Fibroblast of the conjunctiva (primary cell): ENCODE results near the gene FJX1.

Source experiments
- DNase-seq: peaks from one replicate; pipeline ENCODE4 v3.0.0-alpha.2; 2010; ENCODE audit warnings: low read depth

FJX1 gene, protein sequence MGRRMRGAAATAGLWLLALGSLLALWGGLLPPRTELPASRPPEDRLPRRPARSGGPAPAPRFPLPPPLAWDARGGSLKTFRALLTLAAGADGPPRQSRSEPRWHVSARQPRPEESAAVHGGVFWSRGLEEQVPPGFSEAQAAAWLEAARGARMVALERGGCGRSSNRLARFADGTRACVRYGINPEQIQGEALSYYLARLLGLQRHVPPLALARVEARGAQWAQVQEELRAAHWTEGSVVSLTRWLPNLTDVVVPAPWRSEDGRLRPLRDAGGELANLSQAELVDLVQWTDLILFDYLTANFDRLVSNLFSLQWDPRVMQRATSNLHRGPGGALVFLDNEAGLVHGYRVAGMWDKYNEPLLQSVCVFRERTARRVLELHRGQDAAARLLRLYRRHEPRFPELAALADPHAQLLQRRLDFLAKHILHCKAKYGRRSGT

DNA sequence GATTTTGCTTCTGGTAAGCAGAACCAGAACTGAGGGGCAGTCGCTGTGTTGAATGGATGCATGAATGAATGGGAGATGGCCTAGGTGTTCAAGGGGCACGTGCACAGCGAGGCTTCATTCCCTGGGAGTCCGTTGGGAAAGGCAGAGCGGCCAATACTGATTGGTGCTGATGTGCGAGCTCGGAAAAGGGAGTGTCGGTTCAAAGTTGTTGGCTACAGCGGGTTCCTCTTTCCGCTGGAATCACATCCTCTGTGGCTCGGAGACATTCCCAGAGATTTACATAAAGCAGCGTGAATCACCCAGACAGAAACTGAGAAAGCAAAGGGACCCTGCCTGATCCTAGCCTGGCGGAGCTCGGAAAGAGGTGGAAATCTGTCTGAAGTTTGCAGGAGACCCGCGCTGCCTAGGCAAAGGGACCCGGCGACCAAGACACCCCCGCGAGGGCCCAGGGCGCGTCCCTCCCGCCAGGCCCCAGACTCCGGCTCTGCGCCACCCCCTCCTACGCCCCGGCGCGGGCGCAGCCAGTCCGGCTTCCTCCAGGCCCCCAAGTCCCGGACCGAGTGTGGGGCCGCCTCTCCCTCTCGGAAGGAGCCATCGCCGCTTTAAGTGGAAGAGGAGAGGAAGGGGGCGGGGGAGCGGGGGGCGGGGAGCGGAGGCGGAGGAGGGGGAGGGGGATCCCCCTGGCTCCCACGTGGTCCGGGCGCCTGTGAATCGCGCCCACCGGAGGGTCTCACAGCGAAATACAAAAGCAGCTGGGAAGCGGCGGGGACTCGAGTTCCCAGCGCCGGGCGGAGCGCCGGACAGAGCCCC lies at the start of gene FJX1:
TSS of gene FJX1 (plus strand) at position 774 of the 810 bp plus-strand sequence. CDS start 177 bp downstream, outside the sequence.
- DNase-seq: peak; percentile 75

DNA sequence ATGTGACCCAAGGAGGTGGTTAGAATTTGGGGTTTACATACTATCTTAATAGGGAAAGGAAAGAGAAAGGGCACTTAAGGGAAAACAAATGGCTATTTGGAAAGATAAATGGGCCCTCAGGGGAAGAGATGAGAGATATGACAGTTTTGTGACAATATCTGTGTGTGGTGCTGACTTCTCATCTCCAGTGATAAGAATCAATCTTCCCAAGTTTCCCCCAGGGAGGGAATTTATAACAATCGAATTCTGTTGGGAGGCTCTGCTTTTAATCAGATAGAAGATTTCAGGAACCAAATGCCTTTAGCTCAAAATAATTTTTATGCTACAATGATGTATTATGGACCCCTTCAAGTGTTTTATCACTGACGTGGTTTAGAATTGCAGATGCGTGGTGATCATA lies 46.6 kb upstream of the FJX1 start:
- no peak for DNase-seq

DNA sequence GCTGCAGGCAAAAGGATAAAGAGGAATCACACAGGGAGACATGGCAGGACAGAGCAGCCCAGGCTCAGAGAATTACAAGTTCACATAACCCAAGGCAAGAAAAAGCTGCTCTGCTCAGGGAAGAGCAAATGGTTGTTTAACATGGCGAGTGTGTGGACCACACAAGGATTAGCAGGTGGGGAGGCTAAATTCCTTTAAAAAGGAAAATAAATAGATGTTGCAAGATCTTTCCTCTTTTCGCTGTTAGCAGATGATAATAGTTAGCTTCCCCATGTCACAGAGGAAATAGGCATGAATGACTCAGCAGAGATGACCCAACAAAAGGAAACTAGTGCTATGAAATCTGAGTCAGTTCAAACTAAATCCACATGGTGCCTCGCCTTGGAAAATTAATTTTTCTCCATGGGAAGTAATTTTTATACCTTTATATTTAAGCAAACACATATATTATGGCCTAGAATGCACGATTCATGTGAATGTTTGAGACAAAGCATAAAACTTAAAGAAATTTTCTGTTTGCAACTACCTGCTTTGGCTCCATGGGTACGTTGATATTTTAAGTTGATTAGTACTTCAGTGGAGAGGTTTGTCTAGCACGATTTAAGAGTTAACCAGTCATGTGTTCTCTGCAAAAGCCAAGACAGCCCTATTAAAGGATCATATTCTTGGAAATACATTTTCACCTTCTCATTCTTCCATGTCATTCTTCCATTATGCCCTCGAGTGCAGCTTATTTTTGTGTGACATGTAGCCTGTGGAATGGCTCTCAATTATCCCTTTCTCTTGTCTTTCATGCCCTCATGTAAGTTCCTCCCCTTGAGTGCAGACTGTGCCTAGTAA lies 38.5 kb upstream of the FJX1 start:
- peak; percentile 96 for DNase-seq

DNA sequence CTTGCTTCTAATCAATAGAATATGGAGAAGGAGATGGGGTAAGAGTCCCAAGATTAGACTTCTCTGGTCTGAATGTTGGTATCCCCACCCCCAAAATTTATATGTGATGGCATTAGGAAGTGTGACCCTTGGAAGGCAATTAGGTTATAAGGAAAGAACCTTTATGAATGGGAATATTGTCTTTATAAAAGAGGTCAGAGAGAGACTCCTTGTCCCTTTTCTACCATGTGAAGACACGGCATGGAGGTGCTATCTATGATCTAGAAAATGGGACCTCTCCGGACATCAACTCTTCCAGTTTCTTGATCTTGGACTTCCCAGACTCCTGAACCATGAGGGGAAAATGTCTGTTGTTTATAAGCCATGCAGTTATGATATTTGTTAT lies 37.9 kb upstream of the FJX1 start:
- DNase-seq: no peak

DNA sequence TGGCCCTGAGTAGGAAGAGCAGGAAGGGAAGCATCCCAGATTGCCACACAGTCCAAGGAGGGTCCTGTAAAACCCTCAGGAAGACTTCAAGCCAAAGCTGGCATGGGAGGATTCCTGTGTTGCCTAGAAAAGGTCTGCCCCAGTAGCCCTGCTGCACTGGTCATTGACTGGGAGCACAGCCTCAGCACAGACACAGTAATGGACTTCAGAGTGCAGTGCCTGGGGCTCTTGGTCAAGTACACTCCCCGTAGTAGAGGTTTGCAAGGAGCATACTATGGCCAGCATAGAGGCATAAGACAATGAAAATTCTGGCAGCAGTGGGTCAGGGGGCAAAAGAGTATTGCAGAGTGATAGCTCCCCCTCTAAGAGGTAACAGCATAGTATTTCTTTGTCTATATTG lies 36.2 kb upstream of the FJX1 start:
- no peak for DNase-seq

DNA sequence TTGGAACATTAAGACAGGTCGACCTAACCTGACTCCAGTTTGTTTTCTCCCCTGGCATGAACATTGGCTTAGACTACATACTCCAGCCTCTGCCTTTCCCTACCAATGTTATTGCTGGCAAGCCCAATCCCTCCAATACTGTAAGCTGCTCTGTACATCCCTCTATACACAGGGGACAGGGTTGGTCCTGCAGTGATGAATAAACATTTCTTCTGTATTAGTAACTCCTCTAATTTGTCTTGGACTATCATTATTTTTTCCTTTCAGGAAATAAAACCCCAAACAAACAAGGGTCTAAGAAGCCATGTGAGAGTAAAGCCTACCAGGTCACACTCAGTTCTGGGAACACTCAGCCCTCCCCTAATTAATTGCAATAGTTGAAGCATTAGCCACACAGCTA lies 35.1 kb upstream of the FJX1 start:
- peak; percentile 95 for DNase-seq

DNA sequence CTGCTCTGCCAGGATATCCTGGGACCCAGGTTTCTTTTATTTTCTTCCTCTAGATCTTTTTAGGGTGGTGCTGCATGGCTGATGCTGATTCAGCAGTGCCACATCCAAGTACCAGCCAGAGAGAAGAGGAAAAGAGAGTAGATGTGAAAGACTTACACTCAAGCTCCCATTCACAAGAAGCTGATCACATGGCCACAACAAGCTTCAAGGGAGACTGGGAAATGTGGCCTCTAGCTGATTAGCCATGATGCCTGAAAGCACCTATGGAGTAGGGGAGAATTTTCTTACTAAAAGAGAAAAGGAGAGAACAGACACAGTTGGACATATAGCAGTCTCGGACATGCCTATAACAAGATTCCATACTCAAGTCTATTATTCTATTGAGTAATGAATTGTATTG lies 34.4 kb upstream of the FJX1 start:
- DNase-seq: no peak

DNA sequence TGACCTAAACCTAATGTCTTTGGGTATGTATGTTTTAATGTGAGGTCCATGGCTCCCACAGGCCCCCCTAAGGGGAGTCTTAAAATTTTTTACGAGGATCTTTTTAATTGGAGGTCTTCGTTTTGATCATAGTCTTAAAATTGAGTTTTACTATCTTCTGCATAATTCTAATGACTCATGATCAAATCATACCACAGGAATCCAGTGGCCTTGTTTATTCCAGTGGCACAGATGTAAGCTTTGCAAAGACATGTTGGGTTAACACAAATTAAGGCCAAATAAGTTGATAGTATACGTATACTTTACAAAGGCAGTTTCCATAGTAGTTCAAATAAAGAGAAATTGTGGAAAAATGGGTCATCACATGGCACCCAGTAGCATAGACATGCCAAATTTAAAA lies 33.9 kb upstream of the FJX1 start:
- DNase-seq: peak; percentile 36

DNA sequence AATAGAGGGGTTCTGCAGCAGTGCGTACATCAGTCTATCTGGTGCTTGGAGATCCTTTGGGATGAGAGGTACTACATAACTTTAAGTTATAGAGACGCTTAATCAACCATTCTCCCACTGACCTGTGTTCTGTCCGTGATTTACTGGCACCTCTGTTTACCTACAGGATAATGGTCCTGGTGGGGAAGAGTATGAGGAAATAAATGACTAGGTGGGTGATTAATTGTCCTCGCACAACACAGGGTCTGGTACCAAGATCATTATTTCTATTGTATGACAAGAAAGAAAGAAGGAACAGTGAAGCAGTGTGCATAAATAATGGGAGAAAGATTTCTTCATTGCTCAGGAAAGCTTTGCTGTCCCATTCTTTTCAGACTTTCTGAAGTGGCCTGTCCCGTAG lies 32.8 kb upstream of the FJX1 start:
- DNase-seq: no peak

DNA sequence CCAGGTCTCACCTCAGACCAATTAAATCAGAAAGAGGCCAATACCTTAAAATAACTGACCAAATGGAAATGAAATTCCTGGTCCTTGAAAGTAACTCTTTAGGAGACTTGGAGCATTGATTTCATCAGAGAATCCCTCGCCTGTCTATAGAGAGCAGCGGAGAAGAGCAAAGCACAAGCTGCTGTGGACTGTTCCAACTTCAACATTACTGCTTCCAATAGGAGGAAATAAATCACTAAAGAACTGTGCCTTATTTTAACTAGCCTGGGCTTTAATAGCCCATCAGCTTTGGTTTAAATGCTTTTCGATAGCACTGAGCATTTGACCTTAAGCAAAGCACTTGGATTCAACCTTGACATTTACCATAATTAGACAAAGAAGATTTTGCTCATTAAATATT lies 32.0 kb upstream of the FJX1 start:
- no peak for DNase-seq

DNA sequence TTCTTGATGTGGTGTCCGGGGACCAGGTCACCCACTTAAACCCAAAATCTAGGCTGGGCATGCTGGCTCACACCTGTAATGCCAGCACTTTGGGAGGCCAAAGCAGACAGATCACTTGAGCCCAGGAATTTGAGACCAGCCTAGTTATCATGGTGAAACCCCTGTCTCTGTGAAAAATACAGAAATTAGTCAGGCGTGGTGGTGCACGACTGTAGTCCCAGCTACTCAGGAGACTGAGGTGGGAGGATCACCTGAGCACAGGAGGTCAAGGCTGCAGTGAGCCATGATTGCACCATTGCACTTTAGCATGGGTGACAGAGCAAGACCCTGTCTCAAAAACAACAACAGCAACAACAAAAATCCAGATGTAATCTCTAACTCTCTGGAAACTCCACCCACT lies 30.3 kb upstream of the FJX1 start:
- DNase-seq: no peak

DNA sequence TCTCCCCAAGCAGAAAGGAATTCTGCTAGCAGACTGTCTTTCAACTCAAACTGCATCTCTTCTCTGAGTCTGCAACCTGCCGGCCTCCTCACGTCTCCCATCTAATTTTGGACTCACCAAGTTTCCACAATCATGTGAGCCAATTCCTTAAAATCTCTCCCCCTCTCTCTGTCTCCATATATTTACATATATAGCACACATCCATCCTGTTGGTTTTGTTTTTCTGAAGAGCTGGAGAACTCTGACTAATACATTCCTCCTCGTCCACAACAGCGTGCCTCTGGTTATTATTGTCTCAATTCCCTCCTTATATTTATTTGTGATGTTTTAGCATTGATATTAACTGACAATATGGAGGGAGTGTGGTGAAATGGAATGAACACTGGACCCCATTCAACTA lies 29.6 kb upstream of the FJX1 start:
- DNase-seq: no peak

DNA sequence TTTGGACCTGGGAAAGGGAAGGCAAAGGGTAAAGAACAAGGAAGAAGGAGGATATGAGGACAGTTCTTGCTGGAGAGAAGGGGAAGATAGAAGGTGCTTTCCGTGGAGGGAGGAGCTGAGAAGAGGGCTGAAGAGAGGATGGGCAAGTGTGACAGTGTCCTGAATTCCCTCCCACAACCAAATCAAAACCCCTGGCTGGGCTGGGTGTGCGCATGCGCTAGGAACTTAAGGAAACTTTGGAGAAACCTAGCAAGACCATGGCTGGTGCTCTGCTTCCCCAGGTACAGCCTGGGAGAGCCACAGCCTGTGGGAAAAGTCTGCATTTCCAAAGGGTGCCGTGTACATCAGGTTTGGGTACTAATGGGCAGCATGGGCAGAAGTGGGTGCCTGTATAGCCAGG lies 29.0 kb upstream of the FJX1 start:
- DNase-seq: no peak

DNA sequence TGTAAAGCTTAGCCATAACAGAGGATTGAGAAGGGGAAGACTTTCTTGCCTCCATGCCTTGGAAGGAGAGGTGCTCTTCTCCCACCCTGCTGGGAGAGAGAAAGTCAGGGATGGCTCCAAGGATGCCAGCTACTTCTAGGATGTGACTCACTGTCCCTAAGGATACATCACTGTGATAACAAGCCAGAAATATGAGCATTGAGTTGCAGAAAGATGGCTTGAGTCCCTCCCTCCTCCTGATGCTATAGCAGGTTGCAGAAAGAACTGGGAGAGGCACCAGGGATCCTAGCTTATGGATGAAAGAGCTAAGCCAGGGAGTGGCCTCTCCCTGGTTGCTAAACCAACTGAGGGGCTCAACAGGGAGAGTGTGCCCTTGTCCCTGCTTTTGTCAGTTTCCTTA lies 27.8 kb upstream of the FJX1 start:
- DNase-seq: no peak

DNA sequence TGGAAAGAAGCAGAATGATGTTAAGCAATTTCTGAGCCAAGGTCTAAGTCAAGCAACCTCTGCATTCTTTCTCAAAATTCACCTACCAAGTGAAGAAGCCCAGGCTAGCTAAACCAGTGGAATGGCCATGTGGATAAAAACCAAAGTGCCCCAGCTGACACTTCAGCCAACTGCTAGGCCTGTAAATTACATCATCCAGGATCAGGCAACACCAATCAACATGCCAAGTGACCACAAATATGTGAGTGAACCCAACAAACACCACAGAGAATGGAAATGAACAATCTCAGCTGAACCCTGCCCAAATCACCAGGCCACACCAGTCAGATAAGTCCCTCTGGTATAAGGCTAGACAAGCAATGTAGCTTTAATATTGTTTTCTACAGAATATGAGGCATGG lies 25.1 kb upstream of the FJX1 start:
- peak; percentile 65 for DNase-seq

DNA sequence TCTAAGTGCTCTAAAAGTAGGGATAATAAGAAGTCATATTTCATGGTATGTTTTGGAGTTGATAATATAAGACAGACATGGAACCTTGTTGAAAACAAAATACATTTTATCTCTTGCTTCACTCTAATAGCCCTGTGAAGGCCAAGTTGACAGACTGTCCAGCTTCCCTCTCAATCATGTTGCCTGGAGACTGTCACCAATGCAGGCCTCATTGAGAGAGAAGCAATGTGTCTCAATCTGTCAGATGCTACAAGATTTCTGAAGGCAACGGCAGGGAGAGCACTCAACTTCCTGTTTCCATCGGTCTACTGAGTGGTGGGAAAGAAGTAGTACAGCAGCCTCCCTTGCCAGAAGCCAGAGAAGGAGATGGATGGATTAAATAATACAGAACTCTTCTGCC lies 23.6 kb upstream of the FJX1 start:
- no peak for DNase-seq

DNA sequence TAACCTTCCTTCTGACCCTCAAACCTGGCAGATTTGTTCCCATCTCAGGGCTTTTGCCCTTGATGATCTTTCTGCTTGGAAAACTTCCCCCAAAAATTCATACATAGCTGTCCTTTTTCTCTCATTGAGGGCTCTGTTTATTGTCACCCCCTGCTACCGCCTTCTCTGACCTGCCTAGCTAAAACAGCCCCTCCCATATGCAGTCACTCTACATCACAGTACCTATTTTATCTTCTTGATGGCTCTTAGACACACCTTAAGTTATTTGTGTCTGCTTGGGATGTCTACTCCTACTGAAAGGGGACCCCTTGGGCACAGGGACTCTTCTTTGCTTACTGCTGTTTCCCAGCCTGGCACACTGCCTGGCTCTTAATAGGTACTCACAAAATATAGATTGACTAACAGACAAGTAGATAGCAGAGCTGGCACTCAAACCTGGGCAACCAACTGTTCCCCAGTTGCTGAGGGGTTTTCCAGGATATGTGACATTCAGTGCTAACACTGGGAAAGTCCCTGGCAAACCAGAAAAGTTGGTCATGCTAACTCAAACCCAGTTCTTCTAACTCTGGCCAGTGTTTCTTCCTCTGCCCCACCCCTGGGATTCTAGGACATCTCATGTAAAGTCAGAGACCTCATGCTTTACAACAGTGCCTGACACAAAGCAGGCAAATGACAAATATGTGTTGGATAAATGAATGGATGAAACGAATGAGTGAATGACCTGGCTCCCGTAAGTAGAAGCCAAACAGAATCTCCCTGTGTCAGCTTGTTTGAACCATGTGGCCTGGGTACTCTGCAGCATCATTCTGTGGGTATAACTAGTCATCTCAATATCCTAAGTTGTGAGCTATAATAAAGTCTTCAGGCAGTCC lies 19.8 kb upstream of the FJX1 start:
- no peak for DNase-seq

DNA sequence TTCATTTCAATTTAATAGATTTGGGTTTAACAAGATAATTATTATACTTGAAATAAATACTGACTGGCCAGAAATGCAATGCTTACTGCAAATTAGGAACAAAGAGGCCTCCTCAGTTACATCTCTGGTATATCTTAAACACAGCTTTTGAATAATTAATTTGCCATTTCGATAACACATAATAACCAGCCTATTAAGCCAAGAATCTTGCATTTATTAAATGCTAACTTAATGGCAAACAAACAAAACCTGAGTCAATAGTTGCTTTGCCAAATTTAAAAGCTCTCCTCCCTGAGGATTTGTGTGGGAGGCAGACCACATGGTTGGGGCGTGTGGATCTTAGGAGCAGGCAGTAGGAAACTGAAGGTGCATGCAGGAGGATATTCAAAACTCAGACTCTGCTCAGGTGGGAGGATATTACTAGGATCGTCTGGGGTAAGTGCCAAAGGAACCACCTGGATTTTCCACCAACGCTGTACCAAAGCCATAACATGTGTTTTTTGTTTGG lies 17.9 kb upstream of the FJX1 start:
- DNase-seq: no peak

DNA sequence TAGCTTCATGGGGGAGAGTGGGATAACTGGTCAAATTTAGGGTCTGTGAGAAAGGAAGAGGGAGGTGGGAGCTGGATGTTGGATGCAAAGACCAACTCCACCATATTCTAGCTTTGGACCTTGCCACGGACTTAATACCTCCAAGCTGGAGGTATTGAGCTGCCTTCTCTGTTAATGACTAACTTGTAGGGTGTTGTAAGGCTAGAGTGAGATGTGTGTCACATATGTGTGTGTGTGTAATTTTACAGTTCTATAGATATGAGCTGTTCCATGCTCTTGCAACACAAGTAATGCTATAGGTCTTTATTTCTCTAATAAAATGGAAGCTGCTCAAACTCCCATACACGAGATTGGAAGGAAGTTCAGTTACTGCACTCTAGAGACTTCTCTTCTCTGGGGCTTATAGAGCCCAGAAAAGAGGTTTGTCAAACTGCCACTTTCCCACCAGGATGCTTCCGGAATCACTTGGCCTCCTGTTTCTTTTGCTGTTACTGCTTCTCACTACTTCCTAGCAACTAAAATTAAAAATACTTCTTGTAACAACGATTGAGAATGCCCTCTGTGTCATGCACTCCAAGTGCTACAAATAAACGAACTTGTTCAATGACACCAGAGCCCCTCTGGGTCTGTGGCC lies 16.0 kb upstream of the FJX1 start:
- no peak for DNase-seq

DNA sequence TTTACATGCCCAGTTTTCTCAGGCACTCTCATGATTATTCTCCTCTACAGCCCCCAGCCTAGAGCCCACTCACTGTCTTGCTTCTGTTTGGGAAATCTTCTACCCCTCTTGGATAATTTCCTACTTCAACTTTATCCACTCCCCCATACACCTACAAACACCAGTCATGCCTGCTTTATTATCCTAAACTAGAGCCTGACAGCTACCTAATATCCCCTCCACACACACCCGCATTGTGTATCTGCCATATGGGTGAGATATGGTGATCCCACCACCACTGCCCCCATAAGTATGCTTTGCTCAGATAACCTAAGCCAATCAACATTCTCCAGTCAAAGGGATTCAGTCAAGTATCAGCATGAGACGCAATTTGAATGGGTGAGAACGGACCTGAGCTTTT lies 15.3 kb upstream of the FJX1 start:
- no peak for DNase-seq

DNA sequence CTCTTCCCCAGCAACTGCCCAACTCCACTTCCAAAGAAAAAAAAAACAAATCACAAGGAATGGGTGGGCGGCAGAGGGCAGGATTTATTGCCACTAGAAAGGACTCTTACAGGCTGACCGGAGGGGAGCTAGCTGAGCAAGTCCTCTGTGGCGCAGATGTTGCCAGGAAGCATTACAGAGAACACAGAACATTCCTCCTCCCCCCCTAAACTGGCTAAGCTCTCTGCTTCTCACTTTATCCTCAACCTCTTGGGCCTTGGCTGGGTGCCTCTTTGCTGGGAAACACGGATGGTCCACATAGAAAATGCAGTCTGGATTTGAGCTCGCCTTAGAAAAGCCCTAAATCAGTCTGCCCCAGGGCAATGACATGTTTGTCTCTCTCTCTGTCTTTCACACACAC lies 12.6 kb upstream of the FJX1 start:
- peak; percentile 66 for DNase-seq
